ENCODE measurements around the gene PRDM5.

DNA sequence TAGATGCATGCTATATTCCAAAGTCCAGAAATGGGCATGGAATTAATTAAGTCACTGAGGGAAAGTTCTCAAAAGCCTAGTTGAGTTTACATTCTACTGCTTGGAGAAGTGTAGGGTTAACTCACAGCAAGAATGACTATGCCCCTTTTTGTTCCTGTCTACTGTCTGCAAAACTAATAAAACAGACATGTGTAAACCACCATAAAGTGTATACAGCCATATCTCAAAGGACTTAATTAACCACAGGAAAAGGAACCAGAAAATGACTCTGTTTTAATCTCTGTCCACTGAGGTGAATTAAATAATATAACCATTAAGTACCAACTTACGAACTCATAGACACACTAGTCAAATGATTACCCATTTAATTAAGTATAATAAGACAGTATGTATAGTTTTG is 84.9 kb downstream of the PRDM5 start:
- TF ChIP-seq POLR2A (IDR thresholded peaks at IDR 0.05) = no peak
- TF ChIP-seq, protein P1, sequence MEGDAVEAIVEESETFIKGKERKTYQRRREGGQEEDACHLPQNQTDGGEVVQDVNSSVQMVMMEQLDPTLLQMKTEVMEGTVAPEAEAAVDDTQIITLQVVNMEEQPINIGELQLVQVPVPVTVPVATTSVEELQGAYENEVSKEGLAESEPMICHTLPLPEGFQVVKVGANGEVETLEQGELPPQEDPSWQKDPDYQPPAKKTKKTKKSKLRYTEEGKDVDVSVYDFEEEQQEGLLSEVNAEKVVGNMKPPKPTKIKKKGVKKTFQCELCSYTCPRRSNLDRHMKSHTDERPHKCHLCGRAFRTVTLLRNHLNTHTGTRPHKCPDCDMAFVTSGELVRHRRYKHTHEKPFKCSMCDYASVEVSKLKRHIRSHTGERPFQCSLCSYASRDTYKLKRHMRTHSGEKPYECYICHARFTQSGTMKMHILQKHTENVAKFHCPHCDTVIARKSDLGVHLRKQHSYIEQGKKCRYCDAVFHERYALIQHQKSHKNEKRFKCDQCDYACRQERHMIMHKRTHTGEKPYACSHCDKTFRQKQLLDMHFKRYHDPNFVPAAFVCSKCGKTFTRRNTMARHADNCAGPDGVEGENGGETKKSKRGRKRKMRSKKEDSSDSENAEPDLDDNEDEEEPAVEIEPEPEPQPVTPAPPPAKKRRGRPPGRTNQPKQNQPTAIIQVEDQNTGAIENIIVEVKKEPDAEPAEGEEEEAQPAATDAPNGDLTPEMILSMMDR (IDR thresholded peaks at IDR 0.05) = no peak
